SK-N-SH treated with all-trans-retinoic acid at 6 μM for 48 hours (cell line): ENCODE data around the gene MRM3.
"Not testable (repeated sequence)": the region's sequence is repeated elsewhere in the genome, so short reads cannot be mapped to it uniquely, and the experiment has no call there.

Experiments used
- ATAC-seq: fragments of 200-7000 bp; cut with Tn5 transposase; 3 replicates; pipeline ENCODE4 v1.9.1; 2020; ENCODE audit warnings: mild to moderate bottlenecking, moderate library complexity
- ARNTL ChIP-seq: fragments of 450-650 bp; formaldehyde crosslinking; IDR thresholded peaks from 2 replicates; pipeline ENCODE4 v1.5.0; 2020; ENCODE audit warnings: low read depth, mild to moderate bottlenecking, moderate library complexity, borderline replicate concordance
- BACH2 ChIP-seq: fragments of 250-450 bp; sonication (Bioruptor Pico); IDR thresholded peaks from 2 replicates; pipeline ENCODE4 v1.9.0; 2021; ENCODE audit warnings: mild to moderate bottlenecking, borderline replicate concordance
- CSDC2 ChIP-seq: fragments of 250-450 bp; sonication (Bioruptor Pico); IDR thresholded peaks from 2 replicates; pipeline ENCODE4 v1.5.0; 2020; ENCODE audit warnings: mild to moderate bottlenecking, moderate library complexity
- ESRRG ChIP-seq: fragments of 250-450 bp; sonication (Bioruptor Pico); IDR thresholded peaks from 2 replicates; pipeline ENCODE4 v1.6.1; 2021; ENCODE audit warnings: mild to moderate bottlenecking
- GLIS3 ChIP-seq: fragments of 250-450 bp; sonication (Bioruptor Pico); IDR thresholded peaks from 2 replicates; pipeline ENCODE4 v1.5.0; 2020; ENCODE audit warnings: mild to moderate bottlenecking, moderate library complexity
- ISL1 ChIP-seq: fragments of 250-450 bp; sonication (Bioruptor Pico); IDR thresholded peaks from 2 replicates; pipeline ENCODE4 v2.1.2; 2022; ENCODE audit warnings: mild to moderate bottlenecking, moderate library complexity
- OSR1 ChIP-seq: fragments of 250-450 bp; sonication (Bioruptor Pico); IDR thresholded peaks from 2 replicates; pipeline ENCODE4 v1.8.0; 2022; ENCODE audit warnings: moderate library complexity, mild to moderate bottlenecking, inconsistent platforms
- PATZ1 ChIP-seq: fragments of 250-450 bp; sonication (Bioruptor Pico); IDR thresholded peaks from 2 replicates; pipeline ENCODE4 v1.8.0; 2020; ENCODE audit warnings: mild to moderate bottlenecking, moderate library complexity, borderline replicate concordance
- POU6F1 ChIP-seq: fragments of 250-450 bp; sonication (Bioruptor Pico); IDR thresholded peaks from 2 replicates; pipeline ENCODE4 v1.8.0; 2021; ENCODE audit warnings: low read depth, mild to moderate bottlenecking, moderate library complexity, borderline replicate concordance
- PPARA ChIP-seq: fragments of 250-450 bp; sonication (Bioruptor Pico); IDR thresholded peaks from 2 replicates; pipeline ENCODE4 v1.5.0; 2020; ENCODE audit warnings: mild to moderate bottlenecking, borderline replicate concordance
- RARB ChIP-seq: fragments of 250-450 bp; sonication (Bioruptor Pico); IDR thresholded peaks from 2 replicates; pipeline ENCODE4 v1.8.0; 2021; ENCODE audit warnings: mild to moderate bottlenecking, moderate library complexity
- SNAI2 ChIP-seq: fragments of 250-450 bp; sonication (Bioruptor Pico); IDR thresholded peaks from 2 replicates; pipeline ENCODE4 v1.5.0; 2020; ENCODE audit warnings: mild to moderate bottlenecking, moderate library complexity
- TCF4 ChIP-seq: fragments of 250-450 bp; sonication (Bioruptor Pico); IDR thresholded peaks from 2 replicates; pipeline ENCODE4 v1.8.0; 2021; ENCODE audit warnings: mild to moderate bottlenecking, moderate library complexity, borderline replicate concordance
- ZC3H10 ChIP-seq: fragments of 250-450 bp; sonication (Bioruptor Pico); IDR thresholded peaks from 2 replicates; pipeline ENCODE4 v1.5.1; 2021; ENCODE audit warnings: mild to moderate bottlenecking, moderate library complexity
- ZFP3 ChIP-seq: fragments of 250-450 bp; sonication (Bioruptor Pico); IDR thresholded peaks from 2 replicates; pipeline ENCODE4 v1.5.0; 2020; ENCODE audit warnings: mild to moderate bottlenecking, moderate library complexity
- ZFP30 ChIP-seq: fragments of 450-650 bp; formaldehyde crosslinking; IDR thresholded peaks from 2 replicates; pipeline ENCODE4 v1.5.0; 2022; ENCODE audit warnings: mild to moderate bottlenecking, moderate library complexity
- ZNF565 ChIP-seq: fragments of 450-650 bp; formaldehyde crosslinking; conservative IDR thresholded peaks from 2 replicates; pipeline ENCODE4 v1.5.0; 2020; ENCODE audit warnings: low read depth, mild to moderate bottlenecking, moderate library complexity
- ZNF70 ChIP-seq: fragments of 450-650 bp; formaldehyde crosslinking; IDR thresholded peaks from 2 replicates; pipeline ENCODE4 v1.5.0; 2020; ENCODE audit warnings: mild to moderate bottlenecking, moderate library complexity
- TF ChIP-seq, protein P1 (sequence below): fragments of 250-450 bp; sonication (Bioruptor Pico); IDR thresholded peaks from 2 replicates; pipeline ENCODE4 v1.5.1; 2020; ENCODE audit warnings: low read depth, mild to moderate bottlenecking, moderate library complexity
- TF ChIP-seq, protein P2 (sequence below): fragments of 250-450 bp; sonication (Bioruptor Pico); IDR thresholded peaks from 2 replicates; pipeline ENCODE4 v1.5.0; 2020; ENCODE audit warnings: mild to moderate bottlenecking, moderate library complexity

The MRM3 gene

DNA sequence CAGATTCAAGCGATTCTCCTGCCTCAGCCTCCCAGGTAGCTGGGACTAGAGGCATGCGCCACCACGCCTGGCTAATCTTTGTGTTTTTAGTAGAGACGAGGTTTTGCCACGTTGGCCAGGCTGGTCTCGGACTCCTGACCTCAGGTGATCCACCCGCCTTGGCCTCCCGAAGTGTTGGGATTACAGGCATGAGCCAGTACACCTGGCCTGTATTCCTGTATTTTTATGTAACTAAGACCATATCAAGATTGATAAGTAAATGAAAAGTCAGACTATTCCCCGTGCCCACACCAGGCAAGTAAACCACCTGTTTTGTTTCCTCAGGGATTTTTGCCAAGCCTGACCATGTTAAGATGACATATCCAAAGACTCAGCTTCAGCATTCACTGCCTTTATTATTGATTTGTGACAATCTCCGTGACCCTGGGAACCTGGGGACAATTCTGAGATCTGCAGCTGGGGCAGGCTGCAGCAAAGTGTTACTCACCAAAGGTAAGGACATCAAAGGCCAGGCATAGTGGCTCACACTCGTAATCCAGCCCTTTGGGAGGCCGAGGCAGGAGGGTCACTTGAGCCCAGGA is 5.6 kb downstream of the MRM3 start:
- TF ChIP-seq PPARA (CRISPR knock-in tag) = no peak
- TF ChIP-seq RARB (CRISPR knock-in tag) = no peak
- TF ChIP-seq ZFP30 (CRISPR knock-in tag) = no peak
- no peak for TF ChIP-seq ZNF70 (CRISPR knock-in tag)
- no peak for TF ChIP-seq ZFP3 (CRISPR knock-in tag)
- TF ChIP-seq TCF4 (CRISPR knock-in tag) = no peak
- no peak for TF ChIP-seq OSR1 (CRISPR knock-in tag)
- TF ChIP-seq BACH2 = no peak
- TF ChIP-seq SNAI2 (CRISPR knock-in tag) = no peak
- no peak for TF ChIP-seq GLIS3
- TF ChIP-seq, all 23 proteins: peak for 0
- ATAC-seq = no peak

GRCh38 chr17:788551-788950 is 6.4 kb downstream of the MRM3 start:
- TF ChIP-seq, protein P1, sequence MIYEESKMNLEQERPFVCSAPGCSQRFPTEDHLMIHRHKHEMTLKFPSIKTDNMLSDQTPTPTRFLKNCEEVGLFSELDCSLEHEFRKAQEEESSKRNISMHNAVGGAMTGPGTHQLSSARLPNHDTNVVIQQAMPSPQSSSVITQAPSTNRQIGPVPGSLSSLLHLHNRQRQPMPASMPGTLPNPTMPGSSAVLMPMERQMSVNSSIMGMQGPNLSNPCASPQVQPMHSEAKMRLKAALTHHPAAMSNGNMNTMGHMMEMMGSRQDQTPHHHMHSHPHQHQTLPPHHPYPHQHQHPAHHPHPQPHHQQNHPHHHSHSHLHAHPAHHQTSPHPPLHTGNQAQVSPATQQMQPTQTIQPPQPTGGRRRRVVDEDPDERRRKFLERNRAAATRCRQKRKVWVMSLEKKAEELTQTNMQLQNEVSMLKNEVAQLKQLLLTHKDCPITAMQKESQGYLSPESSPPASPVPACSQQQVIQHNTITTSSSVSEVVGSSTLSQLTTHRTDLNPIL (CRISPR knock-in tag) = no peak
- TF ChIP-seq ZNF565 (no peak), TCF4 (CRISPR knock-in tag) (no peak), GLIS3 (no peak), PPARA (CRISPR knock-in tag) (no peak), ZNF70 (CRISPR knock-in tag) (no peak), ISL1 (CRISPR knock-in tag) (no peak), ARNTL (CRISPR knock-in tag) (no peak), ZC3H10 (CRISPR knock-in tag) (no peak), PATZ1 (CRISPR knock-in tag) (no peak), POU6F1 (CRISPR knock-in tag) (no peak), ZFP30 (CRISPR knock-in tag) (no peak), ZFP3 (CRISPR knock-in tag) (no peak), SNAI2 (CRISPR knock-in tag) (no peak), ESRRG (CRISPR knock-in tag) (no peak)
- TF ChIP-seq, protein P2, sequence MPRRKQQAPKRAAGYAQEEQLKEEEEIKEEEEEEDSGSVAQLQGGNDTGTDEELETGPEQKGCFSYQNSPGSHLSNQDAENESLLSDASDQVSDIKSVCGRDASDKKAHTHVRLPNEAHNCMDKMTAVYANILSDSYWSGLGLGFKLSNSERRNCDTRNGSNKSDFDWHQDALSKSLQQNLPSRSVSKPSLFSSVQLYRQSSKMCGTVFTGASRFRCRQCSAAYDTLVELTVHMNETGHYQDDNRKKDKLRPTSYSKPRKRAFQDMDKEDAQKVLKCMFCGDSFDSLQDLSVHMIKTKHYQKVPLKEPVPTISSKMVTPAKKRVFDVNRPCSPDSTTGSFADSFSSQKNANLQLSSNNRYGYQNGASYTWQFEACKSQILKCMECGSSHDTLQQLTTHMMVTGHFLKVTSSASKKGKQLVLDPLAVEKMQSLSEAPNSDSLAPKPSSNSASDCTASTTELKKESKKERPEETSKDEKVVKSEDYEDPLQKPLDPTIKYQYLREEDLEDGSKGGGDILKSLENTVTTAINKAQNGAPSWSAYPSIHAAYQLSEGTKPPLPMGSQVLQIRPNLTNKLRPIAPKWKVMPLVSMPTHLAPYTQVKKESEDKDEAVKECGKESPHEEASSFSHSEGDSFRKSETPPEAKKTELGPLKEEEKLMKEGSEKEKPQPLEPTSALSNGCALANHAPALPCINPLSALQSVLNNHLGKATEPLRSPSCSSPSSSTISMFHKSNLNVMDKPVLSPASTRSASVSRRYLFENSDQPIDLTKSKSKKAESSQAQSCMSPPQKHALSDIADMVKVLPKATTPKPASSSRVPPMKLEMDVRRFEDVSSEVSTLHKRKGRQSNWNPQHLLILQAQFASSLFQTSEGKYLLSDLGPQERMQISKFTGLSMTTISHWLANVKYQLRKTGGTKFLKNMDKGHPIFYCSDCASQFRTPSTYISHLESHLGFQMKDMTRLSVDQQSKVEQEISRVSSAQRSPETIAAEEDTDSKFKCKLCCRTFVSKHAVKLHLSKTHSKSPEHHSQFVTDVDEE = no peak
- TF ChIP-seq, all 23 proteins: peak for 0
- ATAC-seq = no peak

DNA sequence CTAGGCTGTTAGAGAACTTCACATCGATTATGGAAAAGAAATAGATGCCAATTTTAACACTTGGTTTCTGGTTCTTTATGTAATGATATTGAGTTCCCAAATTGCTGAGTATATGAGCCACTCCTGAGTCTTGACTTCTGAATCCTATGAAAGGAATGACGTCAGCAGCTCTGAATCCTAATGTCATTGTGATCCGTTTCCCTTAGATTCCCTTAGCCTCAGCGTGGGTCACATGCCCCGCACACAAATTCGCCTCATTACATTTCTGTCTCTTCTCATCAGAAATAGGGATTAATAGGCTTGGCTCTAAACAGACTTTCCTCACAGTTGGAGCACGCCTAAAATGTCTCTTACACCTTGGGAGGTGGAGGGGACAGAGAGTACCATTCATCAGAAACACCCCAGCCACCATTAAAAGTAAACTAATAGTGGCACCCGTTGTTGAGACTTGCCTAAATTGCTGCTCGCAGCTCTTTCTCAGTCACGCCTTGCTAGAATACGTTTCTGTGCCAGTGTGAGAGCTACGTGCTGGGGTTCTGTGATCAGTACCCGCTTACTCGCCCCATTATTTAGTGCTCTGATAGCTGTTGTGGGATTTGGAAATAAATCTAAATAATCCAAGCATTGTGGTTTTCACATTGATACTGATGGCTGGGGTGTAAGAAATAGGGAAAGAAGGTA is 7.1 kb downstream of the MRM3 start:
- no peak for ATAC-seq

DNA sequence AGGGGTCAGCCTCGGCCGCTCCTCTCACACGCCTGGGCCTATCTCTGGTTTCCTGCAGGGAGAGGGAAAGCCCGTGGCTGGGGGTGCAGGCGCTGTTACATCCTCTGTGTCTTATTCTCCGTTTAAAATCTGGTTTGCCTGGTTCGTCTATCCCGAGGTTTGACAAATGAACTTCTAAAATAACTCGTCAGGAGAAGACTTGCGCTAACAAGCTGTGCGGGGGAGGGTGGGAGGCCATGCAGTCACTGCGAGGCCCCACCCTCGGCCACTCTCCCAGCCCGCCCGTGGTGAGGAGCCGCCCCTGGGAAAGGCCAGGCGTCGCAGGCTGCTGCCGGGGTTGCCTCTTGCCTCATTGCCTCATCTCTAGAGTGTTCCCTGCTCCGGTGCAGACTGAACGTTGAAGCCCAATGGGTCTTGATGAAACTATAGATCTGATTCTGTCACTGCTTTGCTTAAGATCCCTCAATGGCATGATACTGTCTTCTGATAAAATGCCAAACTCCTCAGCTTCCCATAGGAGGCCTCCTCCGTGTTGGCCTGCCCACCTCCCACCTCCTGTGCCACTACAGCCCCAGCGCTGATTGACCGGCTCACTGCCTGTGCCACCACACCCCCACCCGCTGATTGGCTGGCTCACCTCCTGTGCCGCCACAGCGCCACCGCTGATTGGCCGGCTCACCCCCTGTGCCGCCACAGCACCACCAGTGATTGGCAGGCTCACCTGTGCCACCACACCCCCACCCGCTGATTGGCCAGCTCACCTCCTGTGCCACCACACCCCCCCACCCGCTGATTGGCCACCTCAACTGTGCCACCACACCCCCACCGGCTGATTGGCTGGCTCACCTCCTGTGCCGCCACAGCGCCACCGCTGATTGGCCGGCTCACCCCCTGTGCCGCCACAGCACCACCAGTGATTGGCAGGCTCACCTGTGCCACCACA is 8.0 kb downstream of the MRM3 start:
- not testable (repeated sequence) for ATAC-seq

More for the DNA sequence above, 7.1 kb downstream of the MRM3 start:
- TF ChIP-seq, protein P2 = no peak
- no peak for TF ChIP-seq ZFP30 (CRISPR knock-in tag)
- TF ChIP-seq CSDC2 (CRISPR knock-in tag) = no peak
- TF ChIP-seq TCF4 (CRISPR knock-in tag) = no peak

GRCh38 chr17:790874-791247 is 8.7 kb downstream of the MRM3 start:
- ATAC-seq = not testable (repeated sequence)
